HepG2 (cell line): ENCODE measurements around the gene ANKK1. TPM values are rescaled to one million over a fixed set of nuclear protein-coding genes. Genes with fewer than 3 reads are reported as not detected.

Experiments
- ATAC-seq: fragments of 200-7000 bp; cut with Tn5 transposase; 3 replicates; pipeline ENCODE4 v1.9.1; 2020; ENCODE audit warnings: mild to moderate bottlenecking, moderate library complexity
- BruUV-seq: library from RNA; stranded (reverse); fragments of 400-500 nt; replicated peaks from 2 replicates; lab custom pipeline; 2021; lab: Mats Ljungman, UMichigan
- CTCF ChIA-PET: fragments of 300-600 bp; formaldehyde crosslinking; extraction: SDS; loops from one replicate; lab custom pipeline; 2021; ENCODE audit warnings: low total read pairs, inconsistent platforms, low intra/inter-chr PET ratio; lab: Yijun Ruan, JAX
- POLR2A ChIA-PET: fragments of 350-600 bp; sonication (Branson Sonifier 250); formaldehyde crosslinking; loops from one replicate; lab custom pipeline; 2020; ENCODE audit warnings: antibody characterized with exemption, inconsistent platforms; lab: Yijun Ruan, JAX
- DNase-seq: peaks from one replicate; pipeline ENCODE4 v3.0.0-alpha.2; 2015; ENCODE audit warnings: low spot score
- FAIRE-seq: peaks from 3 replicates; lab custom pipeline; 2011; peaks lifted over from hg19 to GRCh38; lab: Jason Lieb, UNC
- H2AFZ ChIP-seq: one replicate; pipeline ENCODE4 v1.6.1; 2011; ENCODE audit warnings: low read length, inconsistent platforms
- H3K27ac ChIP-seq: fragments of 300-600 bp; 3 replicates; pipeline ENCODE4 v1.8.0; 2011; ENCODE audit warnings: mixed run types, mild to moderate bottlenecking, mixed read lengths, low read length, inconsistent platforms; ENCODE audit not compliant: insufficient read depth; ENCODE audit errors: extremely low read length
- H3K27me3 ChIP-seq, 2 experiments: fragments of 200-600 bp in 1 of 2; 2 replicates in 1 of 2; 3 replicates in 1 of 2; pipeline versions ENCODE4 v1.6.0 to v1.8.0; 2011; ENCODE audit warnings: low read length in 2 of 2, mild to moderate bottlenecking in 2 of 2, moderate library complexity in 2 of 2, inconsistent platforms in 1 of 2; ENCODE audit not compliant: insufficient read depth in 2 of 2, control insufficient read depth in 1 of 2
- H3K36me3 ChIP-seq, 2 experiments: fragments of 200-600 bp in 1 of 2; replicated peaks in 1 of 2; 2 replicates in 1 of 2; 3 replicates in 1 of 2; pipeline versions ENCODE4 v1.5.1 to v1.8.0; 2011; ENCODE audit warnings: low read length in 2 of 2, inconsistent platforms in 1 of 2; ENCODE audit not compliant: insufficient read depth in 2 of 2, control insufficient read depth in 1 of 2
- H3K4me1 ChIP-seq: 2 replicates; pipeline ENCODE4 v1.5.1; 2012; ENCODE audit warnings: low read length, inconsistent platforms; ENCODE audit not compliant: insufficient read depth
- H3K4me2 ChIP-seq: 2 replicates; pipeline ENCODE4 v1.6.0; 2011; ENCODE audit warnings: low read depth, low read length, inconsistent platforms
- H3K4me3 ChIP-seq, 3 experiments: fragments of 200-600 bp in 1 of 3; sonication (generic), shearing (Covaris generic) in 1 of 3; replicated peaks in 1 of 3; 2 replicates each; pipeline ENCODE4 v1.5.1; 2011 to 2016; ENCODE audit warnings: low read length in 3 of 3, inconsistent platforms in 2 of 3, low read depth in 2 of 3, mild to moderate bottlenecking in 2 of 3, control low read depth in 1 of 3, mixed read lengths in 1 of 3; ENCODE audit not compliant: insufficient read depth in 1 of 3
- H3K79me2 ChIP-seq: one replicate; pipeline ENCODE4 v1.6.1; 2011; ENCODE audit warnings: low read length, inconsistent platforms; ENCODE audit not compliant: insufficient read depth
- H3K9ac ChIP-seq: 2 replicates; pipeline ENCODE4 v1.6.0; 2011; ENCODE audit warnings: mild to moderate bottlenecking, low read depth, low read length, inconsistent platforms; ENCODE audit not compliant: insufficient read depth
- H3K9me3 ChIP-seq: 2 replicates; pipeline ENCODE4 v1.5.1; 2012; ENCODE audit warnings: mild to moderate bottlenecking, low read length
- H4K20me1 ChIP-seq: 2 replicates; pipeline ENCODE4 v1.6.0; 2011; ENCODE audit warnings: inconsistent platforms, mild to moderate bottlenecking, low read length, moderate library complexity; ENCODE audit not compliant: insufficient read depth
- CREB3 ChIP-seq: sonication (generic); formaldehyde crosslinking; IDR thresholded peaks from 2 replicates; pipeline ENCODE4 v1.5.0; 2020; ENCODE audit warnings: missing genetic modification reagents
- FOXM1 ChIP-seq: sonication (generic); formaldehyde crosslinking; IDR thresholded peaks from 2 replicates; pipeline ENCODE4 v1.5.0; 2020; ENCODE audit warnings: missing genetic modification reagents
- GFI1 ChIP-seq: sonication (generic); formaldehyde crosslinking; IDR thresholded peaks from 2 replicates; pipeline ENCODE4 v1.5.0; 2020; ENCODE audit warnings: missing genetic modification reagents, mild to moderate bottlenecking, borderline replicate concordance
- HIVEP1 ChIP-seq: sonication (generic); formaldehyde crosslinking; IDR thresholded peaks from 2 replicates; pipeline ENCODE4 v1.4.0; 2020; ENCODE audit warnings: mild to moderate bottlenecking, missing genetic modification reagents
- HOXA3 ChIP-seq: sonication (generic); formaldehyde crosslinking; IDR thresholded peaks from 2 replicates; pipeline ENCODE4 v1.5.0; 2020; ENCODE audit warnings: missing genetic modification reagents
- KDM1A ChIP-seq: IDR thresholded peaks from 2 replicates; pipeline ENCODE4 v1.6.1; 2016; ENCODE audit warnings: missing compliant biosample characterization
- MLX ChIP-seq: IDR thresholded peaks from 2 replicates; pipeline ENCODE4 v1.6.1; 2016
- NFE2 ChIP-seq: sonication (generic); formaldehyde crosslinking; IDR thresholded peaks from 2 replicates; pipeline ENCODE4 v1.4.0; 2020; ENCODE audit warnings: missing genetic modification reagents
- RERE ChIP-seq: IDR thresholded peaks from 2 replicates; pipeline ENCODE4 v1.6.1; 2016; ENCODE audit warnings: low read depth, missing genetic modification reagents, missing compliant biosample characterization
- SALL2 ChIP-seq: sonication (generic); formaldehyde crosslinking; IDR thresholded peaks from 2 replicates; pipeline ENCODE4 v1.8.1; 2023; ENCODE audit warnings: mild to moderate bottlenecking, missing genetic modification reagents, inconsistent platforms
- TCF12 ChIP-seq, 2 experiments: fragments of 450-650 bp in 1 of 2; sonication (generic) in 1 of 2; formaldehyde crosslinking in 1 of 2; IDR thresholded peaks; 2 replicates each; pipeline versions ENCODE4 v1.6.1 to v1.8.0; 2017 to 2022; ENCODE audit warnings: antibody characterized with exemption in 1 of 2, mild to moderate bottlenecking in 1 of 2, missing genetic modification reagents in 1 of 2, moderate library complexity in 1 of 2
- ZBTB39 ChIP-seq: sonication (generic); formaldehyde crosslinking; IDR thresholded peaks from 2 replicates; pipeline ENCODE4 v1.5.0; 2020; ENCODE audit warnings: missing genetic modification reagents
- ZNF317 ChIP-seq: sonication (generic); formaldehyde crosslinking; IDR thresholded peaks from 2 replicates; pipeline ENCODE4 v1.5.0; 2020; ENCODE audit warnings: mild to moderate bottlenecking, missing genetic modification reagents
- ZNF441 ChIP-seq: sonication (generic); formaldehyde crosslinking; IDR thresholded peaks from 2 replicates; pipeline ENCODE4 v1.7.0; 2021; ENCODE audit warnings: missing genetic modification reagents, borderline replicate concordance
- ZNF674 ChIP-seq: sonication (generic); formaldehyde crosslinking; IDR thresholded peaks from 2 replicates; pipeline ENCODE4 v1.5.0; 2020; ENCODE audit warnings: low read depth, mild to moderate bottlenecking, missing genetic modification reagents
- WGBS: methylation state at CpG from one replicate; pipeline ENCODE4 v1.1.6; 2017; ENCODE audit warnings: low lambda C conversion rate; 5-methylcytosine and 5-hydroxymethylcytosine counted together
- in situ Hi-C: cut with HindIII; loops from 2 replicates; pipeline ENCODE4 v1.10.0; 2017; ENCODE audit warnings: low pct_unique_long_range_greater_than_20kb; ENCODE audit not compliant: extremely low pct_ligation_motif_present
- intact Hi-C: fragments of 100-400 bp; cut with micrococcal nuclease; formaldehyde crosslinking; loops from one replicate; pipeline ENCODE4 v1.10.0; 2022; ENCODE audit not compliant: unreplicated experiment
- polyA plus RNA-seq, 8 experiments: library from polyadenylated mRNA; depleted of rRNA in 3 of 8; stranded (reverse) in 7 of 8; unstranded in 1 of 8; fragments of >200 nt; fragmentation: Illumina TruSeq in 4 of 8; extraction: Trizol in 4 of 8; gene quantifications; 2 replicates each; pipeline versions ENCODE4 v1.2.1 to v1.2.3, GENCODE V29; 2011 to 2016; ENCODE audit warnings: low read depth in 4 of 8, missing spikeins in 1 of 8, mixed read lengths in 1 of 8; ENCODE audit not compliant: insufficient read depth in 1 of 8
- total RNA-seq, 5 experiments: library from RNA; depleted of rRNA; stranded (reverse); fragments of >200 nt; fragmentation: Illumina TruSeq; extraction: Trizol; gene quantifications; 2 replicates each; pipeline ENCODE4 v1.2.3, GENCODE V29; 2016; ENCODE audit warnings: low read depth in 1 of 5

ANKK1 gene
- total and polyA plus RNA-seq, 2 of the 13 experiments (the other 11 are each of a cell fraction or from before 2014, with no cell fraction given): 0.04 to 0.22 TPM

- H4K20me1 ChIP-seq: no peaks in the 10 kb centered on the region
- no peak for DNase-seq
- H3K9me3 ChIP-seq: no peaks in the 10 kb centered on the region
- H3K36me3 ChIP-seq: no peaks in the 10 kb centered on the region
- no peak overlapping the region for H3K9ac ChIP-seq
- no peaks in the 10 kb centered on the region for H3K4me1 ChIP-seq
- peaks cover 0 to 7% of the 10 kb centered on the region in 2 experiments; a peak in 1 of 5 replicates for H3K27me3 ChIP-seq
- POLR2A ChIA-PET: no interaction called here
- H3K4me2 ChIP-seq: no peak overlapping the region
- CTCF ChIA-PET: no interaction called here
- WGBS: 39% methylated on average over 8 of the region's 8 CpGs
- ATAC-seq: no peak
- BruUV-seq: no TSS peak
- H3K79me2 ChIP-seq: no peaks in the 10 kb centered on the region
- FAIRE-seq: no peak
- H3K27ac ChIP-seq: no peak overlapping the region
- in situ Hi-C loops: no loop called here
- no peak overlapping the region for H2AFZ ChIP-seq
- H3K4me3 ChIP-seq: no peak overlapping the region
- TF ChIP-seq HOXA3 (no peak), ZNF674 (CRISPR knock-in tag) (no peak), ZBTB39 (CRISPR knock-in tag) (no peak), GFI1 (CRISPR knock-in tag) (no peak), ZNF441 (CRISPR knock-in tag) (no peak), CREB3 (CRISPR knock-in tag) (no peak), FOXM1 (no peak), HIVEP1 (no peak), SALL2 (CRISPR knock-in tag) (no peak), NFE2 (CRISPR knock-in tag) (no peak), RERE (CRISPR knock-in tag) (no peak), MLX (CRISPR knock-in tag) (no peak), KDM1A (CRISPR knock-in tag) (no peak), ZNF317 (CRISPR knock-in tag) (no peak), TCF12 (IDR thresholded peaks at IDR 0.05) (no peak), TCF12 (CRISPR knock-in tag; IDR thresholded peaks at IDR 0.05) (no peak)
- TF ChIP-seq, all 625 proteins: peak for 0
- intact Hi-C loops: loop anchor here (5.0 kb wide), 1 partner anchor 297 kb away; no protein-coding TSS in a partner anchor
Measured at GRCh38 chr11:113435190-113435968, 47.8 kb downstream of the ANKK1 start.
